Mesodermal cell (in vitro differentiated cells): Measurements from ENCODE around the gene CNNM1. TPM values are rescaled to one million over a fixed set of nuclear protein-coding genes. Genes with fewer than 3 reads are reported as not detected.

Experiments used
- H3K27ac ChIP-seq: 2 replicates; pipeline ENCODE4 v1.7.0; 2013; ENCODE audit warnings: mild to moderate bottlenecking, low read depth, low read length, moderate library complexity; ENCODE audit not compliant: severe bottlenecking
- H3K36me3 ChIP-seq: 2 replicates; pipeline ENCODE4 v1.7.1; 2013; ENCODE audit warnings: mild to moderate bottlenecking, low read length, moderate library complexity; ENCODE audit not compliant: control insufficient read depth, insufficient read depth
- H3K4me1 ChIP-seq: one replicate; pipeline ENCODE4 v1.7.1; 2013; ENCODE audit warnings: mild to moderate bottlenecking, low read length; ENCODE audit not compliant: insufficient read depth, control insufficient read depth, poor library complexity, severe bottlenecking
- H3K4me3 ChIP-seq: 2 replicates; pipeline ENCODE4 v1.7.0; 2013; ENCODE audit warnings: low read length, control low read depth, mild to moderate bottlenecking; ENCODE audit not compliant: insufficient read depth, poor library complexity, severe bottlenecking; ENCODE audit errors: extremely low read depth
- H3K9me3 ChIP-seq: 2 replicates; pipeline ENCODE4 v1.7.1; 2013; ENCODE audit warnings: mild to moderate bottlenecking, low read length, moderate library complexity; ENCODE audit not compliant: control insufficient read depth
- WGBS, 2 experiments: methylation state at CpG; one replicate each; pipeline ENCODE4 v1.1.5; 2013; ENCODE audit warnings: missing lambda C conversion rate in 2 of 2; ENCODE audit not compliant: insufficient coverage in 2 of 2; 5-methylcytosine and 5-hydroxymethylcytosine counted together
- polyA plus RNA-seq, 2 experiments: library from polyadenylated mRNA; stranded (reverse); fragments of 50-300 nt; gene quantifications; one replicate each; pipeline ENCODE4 v1.2.3, GENCODE V29; 2013

The CNNM1 gene
- 0.29 TPM for polyA plus RNA-seq (2013, experiment 1 of 2)
- 0.40 TPM for polyA plus RNA-seq (2013, experiment 2 of 2)

DNA sequence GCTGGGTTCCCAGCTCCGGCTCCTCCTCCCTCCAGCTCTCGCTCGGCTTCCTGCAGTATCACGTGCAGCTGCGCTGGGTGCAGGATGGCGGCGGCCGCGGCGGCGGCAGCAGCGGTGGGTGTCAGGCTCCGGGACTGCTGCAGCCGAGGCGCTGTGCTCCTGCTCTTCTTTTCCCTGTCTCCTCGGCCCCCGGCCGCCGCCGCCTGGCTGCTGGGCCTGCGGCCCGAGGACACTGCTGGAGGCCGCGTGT is at the start of gene CNNM1:
Gene CNNM1 (plus strand): TSS at position 53 of the 250 bp plus-strand sequence. CDS start 32 bp downstream, at position 85.
- no peaks in the 10 kb centered on the region for H3K36me3 ChIP-seq
- WGBS, 2 experiments: 0% methylated on average over 14 to 21 of the region's 24 CpGs
- peak within 1 kb of the TSS; percentile 49 for H3K4me3 ChIP-seq
- no peak within 1 kb of the TSS for H3K27ac ChIP-seq
- H3K4me1 ChIP-seq: peaks cover 7% of the 10 kb centered on the region
- H3K9me3 ChIP-seq: no peaks in the 10 kb centered on the region

DNA sequence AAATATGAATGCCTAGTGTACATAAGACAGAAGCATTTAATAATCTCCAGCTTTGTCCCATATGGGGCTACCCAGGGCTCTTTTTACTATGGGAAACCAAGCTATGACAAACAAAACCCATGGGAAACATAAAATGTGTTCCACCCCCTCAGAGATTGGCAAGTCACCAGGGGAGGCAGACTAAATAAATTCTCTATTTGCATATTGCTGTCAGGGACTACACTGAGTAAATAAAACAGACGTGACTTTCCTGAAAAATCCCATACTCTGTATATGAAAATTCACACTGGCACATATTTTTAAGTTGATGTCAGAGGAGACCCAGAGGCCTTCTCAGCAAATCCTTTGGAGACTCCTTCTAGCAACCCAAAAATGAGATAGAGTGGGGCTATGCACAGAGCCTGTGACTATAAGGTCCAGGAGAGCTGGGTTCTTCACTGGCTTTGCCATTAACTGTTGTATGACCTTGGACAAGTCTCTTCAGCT is 49.5 kb upstream of the CNNM1 start:
- Histone ChIP-seq H3K36me3 (no peaks in the 10 kb centered on the region), H3K4me1 (no peaks in the 10 kb centered on the region), H3K9me3 (peaks cover 8% of the 10 kb centered on the region), H3K27ac (no peak overlapping the region), H3K4me3 (no peak overlapping the region)
- WGBS, 2 experiments: 67% methylated on average over 1 of the region's 1 CpG; no CpG with 5 or more reads in 1 of the 2 experiments

DNA sequence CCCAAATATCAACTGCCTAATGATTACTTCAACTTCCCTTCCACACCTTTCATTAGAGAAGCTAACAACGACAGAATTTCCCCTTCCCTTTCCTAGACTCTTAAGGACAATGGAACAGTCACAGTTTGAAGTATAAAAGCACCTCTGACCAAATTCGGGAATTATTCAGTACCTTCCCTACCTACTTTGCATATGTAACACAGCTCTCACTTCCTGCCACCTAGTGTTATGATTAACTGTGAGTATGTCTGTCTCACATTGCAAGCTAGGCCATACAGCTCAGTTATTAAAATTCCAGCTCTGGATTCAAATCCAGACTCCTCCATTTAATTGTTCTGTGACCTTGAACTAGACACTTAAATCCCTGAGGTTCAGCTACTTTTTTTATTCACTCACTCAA is 48.7 kb upstream of the CNNM1 start:
- H3K4me1 ChIP-seq: no peaks in the 10 kb centered on the region
- no peak overlapping the region for H3K27ac ChIP-seq
- no peak overlapping the region for H3K4me3 ChIP-seq
- H3K9me3 ChIP-seq: peaks cover 8% of the 10 kb centered on the region
- 33 to 78% methylated on average over 1 of the region's 2 CpGs for WGBS, 2 experiments
- no peaks in the 10 kb centered on the region for H3K36me3 ChIP-seq

DNA sequence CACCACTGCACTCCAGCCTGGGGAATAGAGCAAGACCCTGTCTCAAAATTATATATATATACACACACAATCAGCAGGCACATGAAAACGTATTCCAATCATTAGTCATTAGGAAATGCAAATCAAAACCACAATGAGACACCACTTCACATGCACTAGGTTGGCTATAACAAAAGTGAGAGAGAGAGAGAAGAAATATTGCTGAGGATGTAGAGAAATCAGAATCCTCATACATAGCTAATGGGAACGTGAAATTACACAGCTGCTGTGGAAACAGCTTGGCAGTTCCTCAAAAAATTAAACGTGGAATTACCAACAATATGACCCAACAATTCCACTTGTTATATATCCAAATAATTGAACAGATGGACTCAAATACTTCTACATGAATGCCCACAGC is 43.3 kb upstream of the CNNM1 start:
- Histone ChIP-seq H3K4me1 (no peaks in the 10 kb centered on the region), H3K36me3 (no peaks in the 10 kb centered on the region), H3K27ac (no peak overlapping the region), H3K9me3 (peaks cover 8% of the 10 kb centered on the region), H3K4me3 (no peak overlapping the region)
- WGBS, 2 experiments: 80% methylated on average over 2 of the region's 3 CpGs; no CpG with 5 or more reads in 1 of the 2 experiments

DNA sequence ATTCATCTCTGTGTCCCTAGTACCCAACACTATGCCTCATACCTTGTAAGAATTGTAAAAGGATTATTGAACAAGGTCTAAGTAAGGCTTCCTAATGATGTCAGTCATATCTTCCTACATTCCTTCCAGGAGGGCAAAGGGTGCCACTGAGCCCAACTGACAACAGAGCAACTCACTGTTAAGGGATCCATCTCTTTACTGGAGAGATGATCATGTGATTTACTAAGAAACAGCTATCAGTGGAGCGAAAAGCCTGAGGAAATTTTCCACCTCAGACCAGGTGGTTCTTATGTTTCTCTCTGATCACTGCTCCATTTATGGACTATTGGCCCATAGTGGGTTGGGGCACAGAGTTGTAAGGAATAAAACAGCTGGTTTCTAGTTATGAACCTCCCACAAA is 38.9 kb upstream of the CNNM1 start:
- no peak overlapping the region for H3K27ac ChIP-seq
- H3K36me3 ChIP-seq: no peaks in the 10 kb centered on the region
- no peak overlapping the region for H3K4me3 ChIP-seq
- WGBS, 2 experiments: 80% methylated on average over 1 of the region's 1 CpG; no CpG with 5 or more reads in 1 of the 2 experiments
- no peaks in the 10 kb centered on the region for H3K9me3 ChIP-seq
- no peaks in the 10 kb centered on the region for H3K4me1 ChIP-seq

DNA sequence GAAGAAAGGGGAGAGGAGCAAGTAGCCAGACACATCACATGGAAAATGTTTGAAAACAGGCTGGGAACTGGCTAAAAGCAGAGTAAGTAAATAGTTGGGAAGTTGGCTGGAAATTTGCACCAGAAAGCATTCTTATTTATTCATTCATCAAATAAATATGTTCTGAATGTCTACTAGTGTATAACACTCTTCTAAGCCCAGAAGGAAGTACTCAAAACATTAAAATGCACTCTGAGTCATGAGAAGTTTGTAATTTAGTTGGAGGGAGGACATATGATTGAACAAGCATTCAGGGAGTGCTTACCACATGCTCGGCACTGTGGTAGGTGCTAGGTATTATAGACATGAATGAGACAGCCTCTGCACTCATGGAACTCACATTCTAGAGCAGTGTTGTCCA is 37.0 kb upstream of the CNNM1 start:
- Histone ChIP-seq H3K4me3 (no peak overlapping the region), H3K36me3 (no peaks in the 10 kb centered on the region), H3K4me1 (no peaks in the 10 kb centered on the region), H3K9me3 (no peaks in the 10 kb centered on the region), H3K27ac (no peak overlapping the region)
- no CpG with 5 or more reads among the region's 1 CpG for WGBS, 2 experiments

DNA sequence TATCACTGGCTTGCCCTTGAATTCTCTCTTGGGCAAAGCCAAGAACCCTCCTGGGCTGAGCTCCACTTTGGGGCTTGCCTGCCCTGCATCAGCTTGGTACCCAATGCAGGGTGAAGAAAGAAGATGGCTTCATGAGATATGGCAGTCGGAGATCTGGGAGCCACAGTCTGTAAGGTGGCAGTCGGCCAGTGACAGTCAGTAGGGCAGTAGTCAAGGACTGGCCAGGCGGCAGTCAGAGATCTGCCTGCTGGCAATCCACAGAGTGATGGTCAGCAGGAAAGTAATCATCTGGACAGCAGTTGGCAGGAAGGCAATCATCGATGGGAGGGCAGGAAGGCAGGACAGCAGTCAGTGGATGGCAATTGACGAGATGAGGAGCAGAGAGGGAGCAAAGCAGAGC is 32.6 kb upstream of the CNNM1 start:
- H3K36me3 ChIP-seq: no peaks in the 10 kb centered on the region
- 72 to 89% methylated on average over 3 to 5 of the region's 5 CpGs for WGBS, 2 experiments
- no peak overlapping the region for H3K4me3 ChIP-seq
- H3K9me3 ChIP-seq: no peaks in the 10 kb centered on the region
- no peak overlapping the region for H3K27ac ChIP-seq
- no peaks in the 10 kb centered on the region for H3K4me1 ChIP-seq

DNA sequence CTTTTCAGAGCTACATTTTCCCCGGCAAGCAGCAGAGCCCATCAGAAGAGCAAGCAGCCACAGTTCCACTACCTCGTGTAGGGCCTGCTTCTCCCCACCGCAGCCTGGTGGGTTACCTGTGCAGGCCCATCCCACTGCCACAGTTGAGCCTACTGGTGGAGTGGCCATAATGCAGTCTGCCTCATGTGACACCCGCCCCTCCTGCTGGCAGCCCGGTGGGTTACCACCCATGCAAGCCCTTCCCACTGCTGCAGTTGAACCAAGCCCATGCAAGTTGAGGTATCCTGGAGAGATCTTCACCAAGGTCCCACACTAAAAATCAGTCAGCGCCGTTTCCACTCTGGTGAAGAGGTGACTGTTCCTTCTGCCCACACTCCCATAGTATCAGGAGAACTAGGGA is 32.1 kb upstream of the CNNM1 start:
- Histone ChIP-seq H3K27ac (no peak overlapping the region), H3K4me1 (no peaks in the 10 kb centered on the region), H3K4me3 (no peak overlapping the region), H3K9me3 (no peaks in the 10 kb centered on the region), H3K36me3 (no peaks in the 10 kb centered on the region)
- 92 to 100% methylated on average over 2 to 5 of the region's 7 CpGs for WGBS, 2 experiments

DNA sequence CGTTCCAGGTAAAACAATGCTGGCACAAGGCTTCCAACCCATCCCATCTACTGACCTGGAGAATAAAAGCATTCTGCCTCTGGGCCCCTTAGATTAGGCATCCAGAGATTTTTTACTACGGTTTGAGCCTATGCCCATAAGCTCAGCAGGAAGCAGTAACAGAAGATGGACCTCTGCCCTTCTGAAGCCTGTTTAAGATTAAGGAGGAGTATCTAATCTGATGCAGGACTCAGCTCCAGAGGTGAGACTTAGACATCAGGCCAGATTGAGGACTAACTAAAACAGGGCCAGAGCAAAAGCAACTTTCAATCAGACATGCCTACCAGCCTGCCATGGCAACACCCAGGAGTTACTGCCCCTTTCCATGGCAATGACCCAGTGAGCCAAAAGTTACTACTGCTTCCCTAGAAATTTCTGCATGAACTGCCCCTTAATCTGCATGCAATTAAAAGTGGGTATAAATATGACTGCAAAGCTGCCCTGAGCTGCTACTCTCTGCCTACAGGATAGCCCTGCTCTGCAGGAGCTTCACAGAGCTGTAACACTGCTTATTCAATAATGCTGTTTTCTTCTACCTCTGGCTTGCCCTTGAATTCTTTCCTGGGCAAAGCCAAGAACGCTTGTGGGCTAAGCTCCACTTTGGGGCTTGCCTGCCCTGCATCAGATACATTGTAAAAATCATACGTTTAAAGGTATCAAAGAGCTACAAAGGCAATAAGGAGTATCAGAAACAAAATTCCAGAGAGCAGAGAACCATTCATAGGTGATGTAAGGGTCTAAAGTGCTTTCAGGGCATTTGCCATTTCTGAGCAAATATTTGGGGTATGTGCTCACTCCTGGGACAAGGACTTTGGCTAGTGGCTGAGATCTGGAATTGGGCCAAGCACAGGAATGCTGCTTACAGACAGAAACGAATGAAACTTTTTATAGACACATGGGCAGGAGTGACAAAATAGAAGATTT is 25.0 kb upstream of the CNNM1 start:
- no peaks in the 10 kb centered on the region for H3K36me3 ChIP-seq
- H3K9me3 ChIP-seq: peaks cover 10% of the 10 kb centered on the region
- H3K4me3 ChIP-seq: no peak overlapping the region
- no peak overlapping the region for H3K27ac ChIP-seq
- WGBS, 2 experiments: 0 to 50% methylated on average over 1 to 2 of the region's 5 CpGs
- H3K4me1 ChIP-seq: no peaks in the 10 kb centered on the region

DNA sequence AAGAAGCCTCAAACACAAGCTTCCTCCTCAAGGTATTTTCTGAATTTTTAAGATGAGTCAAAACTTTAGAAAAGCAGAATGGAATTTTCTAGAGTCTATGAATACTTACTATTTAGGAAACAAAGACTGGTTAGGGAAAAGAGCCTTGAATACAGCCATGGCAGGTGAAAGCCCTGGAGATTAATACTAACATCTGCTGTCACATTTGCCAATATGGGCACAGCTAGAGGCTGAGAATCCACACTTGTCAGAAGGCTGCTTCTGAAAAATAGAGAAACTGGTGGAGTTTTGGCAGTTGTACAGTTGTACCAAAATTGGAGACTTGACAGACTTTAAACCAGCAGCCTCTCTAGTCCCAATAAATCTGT is 24.3 kb upstream of the CNNM1 start:
- H3K9me3 ChIP-seq: peaks cover 12% of the 10 kb centered on the region
- no peak overlapping the region for H3K4me3 ChIP-seq
- no peaks in the 10 kb centered on the region for H3K36me3 ChIP-seq
- no peak overlapping the region for H3K27ac ChIP-seq
- no peaks in the 10 kb centered on the region for H3K4me1 ChIP-seq

DNA sequence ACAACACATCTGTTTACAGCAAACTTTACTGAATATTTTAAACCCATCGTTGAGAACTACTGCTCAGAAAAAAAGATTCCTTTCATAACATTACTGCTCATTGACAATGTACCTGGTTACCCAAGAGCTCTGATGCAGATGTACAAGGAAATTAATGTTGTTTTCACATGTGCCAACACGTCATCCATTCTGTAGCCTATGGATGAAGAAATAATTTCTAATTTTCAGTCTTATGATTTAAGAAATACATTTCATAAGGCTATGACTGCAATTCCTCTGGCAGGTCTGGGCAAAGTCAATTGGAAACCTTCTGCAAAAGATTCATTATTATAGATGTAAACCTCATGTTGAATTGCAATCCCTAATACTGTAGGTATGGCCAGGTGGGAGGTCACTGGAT is 16.7 kb upstream of the CNNM1 start:
- 83% methylated on average over 1 of the region's 2 CpGs; no CpG with 5 or more reads in 1 of the 2 experiments for WGBS, 2 experiments
- H3K9me3 ChIP-seq: peaks cover 15% of the 10 kb centered on the region
- H3K4me3 ChIP-seq: no peak overlapping the region
- no peaks in the 10 kb centered on the region for H3K36me3 ChIP-seq
- H3K27ac ChIP-seq: no peak overlapping the region
- no peaks in the 10 kb centered on the region for H3K4me1 ChIP-seq
